ENCODE measurements around the gene CLPTM1. TPM values are rescaled to one million over a fixed set of nuclear protein-coding genes. Genes with fewer than 3 reads are reported as not detected.

The CLPTM1 gene
- total RNA-seq, 1 donor from 2014 or later = 40.7 TPM

GRCh38 chr19:45005787-45006186 is 50.6 kb downstream of the CLPTM1 start:
- no peak overlapping the region for H3K4me3 ChIP-seq (ENCODE audit: low read length in 3 of 3)
- no peak overlapping the region for H3K27ac ChIP-seq (ENCODE audit: low read depth, low read length)
- no peak overlapping the region for H3K9ac ChIP-seq (ENCODE audit: low read depth in 1 of 3, low read length in 3 of 3)
- no peaks in the 10 kb centered on the region for H3K9me3 ChIP-seq (ENCODE audit: control insufficient read depth in 3 of 3, low read length in 3 of 3)
- H3K27me3 ChIP-seq (ENCODE audit: control insufficient read depth in 3 of 3, insufficient read depth in 3 of 3, low read length in 3 of 3) = no peaks in the 10 kb centered on the region
- H3K4me1 ChIP-seq (ENCODE audit: control insufficient read depth in 3 of 3, insufficient read depth in 3 of 3, low read length in 3 of 3) = peaks cover 2 to 12% (median 6%) of the 10 kb centered on the region in 3 donors
- peaks cover 0 to 6% (median 0%) of the 10 kb centered on the region in 3 donors for H3K36me3 ChIP-seq (ENCODE audit: control insufficient read depth in 3 of 3, insufficient read depth in 3 of 3, low read length in 3 of 3)

GRCh38 chr19:45008552-45008951 is 53.4 kb downstream of the CLPTM1 start:
- Histone ChIP-seq H3K9me3 (ENCODE audit: control insufficient read depth in 3 of 3, low read length in 3 of 3) (no peaks in the 10 kb centered on the region), H3K4me1 (ENCODE audit: control insufficient read depth in 3 of 3, insufficient read depth in 3 of 3, low read length in 3 of 3) (no peaks in the 10 kb centered on the region), H3K9ac (ENCODE audit: low read depth in 1 of 3, low read length in 3 of 3) (no peak overlapping the region), H3K36me3 (ENCODE audit: control insufficient read depth in 3 of 3, insufficient read depth in 3 of 3, low read length in 3 of 3) (peaks cover 0 to 10% (median 0%) of the 10 kb centered on the region in 3 donors), H3K27ac (ENCODE audit: low read depth, low read length) (no peak overlapping the region), H3K4me3 (ENCODE audit: low read length in 3 of 3) (no peak overlapping the region), H3K27me3 (ENCODE audit: control insufficient read depth in 3 of 3, insufficient read depth in 3 of 3, low read length in 3 of 3) (no peaks in the 10 kb centered on the region)

GRCh38 chr19:45009625-45010255 is 54.6 kb downstream of the CLPTM1 start:
- Histone ChIP-seq H3K27ac (ENCODE audit: low read depth, low read length) (no peak overlapping the region), H3K9ac (ENCODE audit: low read depth in 1 of 3, low read length in 3 of 3) (no peak overlapping the region), H3K4me3 (ENCODE audit: low read length in 3 of 3) (no peak overlapping the region), H3K27me3 (ENCODE audit: control insufficient read depth in 3 of 3, insufficient read depth in 3 of 3, low read length in 3 of 3) (no peaks in the 10 kb centered on the region), H3K36me3 (ENCODE audit: control insufficient read depth in 3 of 3, insufficient read depth in 3 of 3, low read length in 3 of 3) (peaks cover 0 to 13% (median 3%) of the 10 kb centered on the region in 3 donors), H3K9me3 (ENCODE audit: control insufficient read depth in 3 of 3, low read length in 3 of 3) (no peaks in the 10 kb centered on the region), H3K4me1 (ENCODE audit: control insufficient read depth in 3 of 3, insufficient read depth in 3 of 3, low read length in 3 of 3) (no peaks in the 10 kb centered on the region)

GRCh38 chr19:45010306-45010705 is 55.1 kb downstream of the CLPTM1 start:
- Histone ChIP-seq H3K9ac (ENCODE audit: low read depth in 1 of 3, low read length in 3 of 3) (no peak overlapping the region), H3K9me3 (ENCODE audit: control insufficient read depth in 3 of 3, low read length in 3 of 3) (no peaks in the 10 kb centered on the region), H3K27me3 (ENCODE audit: control insufficient read depth in 3 of 3, insufficient read depth in 3 of 3, low read length in 3 of 3) (no peaks in the 10 kb centered on the region), H3K36me3 (ENCODE audit: control insufficient read depth in 3 of 3, insufficient read depth in 3 of 3, low read length in 3 of 3) (peaks cover 0 to 10% (median 7%) of the 10 kb centered on the region in 3 donors), H3K4me1 (ENCODE audit: control insufficient read depth in 3 of 3, insufficient read depth in 3 of 3, low read length in 3 of 3) (no peaks in the 10 kb centered on the region), H3K27ac (ENCODE audit: low read depth, low read length) (no peak overlapping the region), H3K4me3 (ENCODE audit: low read length in 3 of 3) (no peak overlapping the region)

- H3K27ac ChIP-seq (ENCODE audit: low read depth, low read length) = no peak overlapping the region
- H3K4me3 ChIP-seq (ENCODE audit: low read length in 3 of 3) = no peak overlapping the region
- no peaks in the 10 kb centered on the region for H3K4me1 ChIP-seq (ENCODE audit: control insufficient read depth in 3 of 3, insufficient read depth in 3 of 3, low read length in 3 of 3)
- H3K27me3 ChIP-seq (ENCODE audit: control insufficient read depth in 3 of 3, insufficient read depth in 3 of 3, low read length in 3 of 3) = no peaks in the 10 kb centered on the region
- peaks cover 0 to 10% (median 9%) of the 10 kb centered on the region in 3 donors for H3K36me3 ChIP-seq (ENCODE audit: control insufficient read depth in 3 of 3, insufficient read depth in 3 of 3, low read length in 3 of 3)
- H3K9ac ChIP-seq (ENCODE audit: low read depth in 1 of 3, low read length in 3 of 3) = no peak overlapping the region
- H3K9me3 ChIP-seq (ENCODE audit: control insufficient read depth in 3 of 3, low read length in 3 of 3) = no peaks in the 10 kb centered on the region
Observed at GRCh38 chr19:45011959-45012358, 56.8 kb downstream of the CLPTM1 start.

- Histone ChIP-seq H3K9me3 (ENCODE audit: control insufficient read depth in 3 of 3, low read length in 3 of 3) (no peaks in the 10 kb centered on the region), H3K4me1 (ENCODE audit: control insufficient read depth in 3 of 3, insufficient read depth in 3 of 3, low read length in 3 of 3) (no peaks in the 10 kb centered on the region), H3K36me3 (ENCODE audit: control insufficient read depth in 3 of 3, insufficient read depth in 3 of 3, low read length in 3 of 3) (peaks cover 3 to 10% (median 7%) of the 10 kb centered on the region in 3 donors), H3K27me3 (ENCODE audit: control insufficient read depth in 3 of 3, insufficient read depth in 3 of 3, low read length in 3 of 3) (no peaks in the 10 kb centered on the region), H3K4me3 (ENCODE audit: low read length in 3 of 3) (no peak overlapping the region), H3K27ac (ENCODE audit: low read depth, low read length) (no peak overlapping the region), H3K9ac (ENCODE audit: low read depth in 1 of 3, low read length in 3 of 3) (no peak overlapping the region)
Observed at GRCh38 chr19:45016388-45017314, 61.5 kb downstream of the CLPTM1 start.

- Histone ChIP-seq H3K4me3 (ENCODE audit: low read length in 3 of 3) (no peak overlapping the region), H3K36me3 (ENCODE audit: control insufficient read depth in 3 of 3, insufficient read depth in 3 of 3, low read length in 3 of 3) (peaks cover 0 to 7% (median 3%) of the 10 kb centered on the region in 3 donors), H3K9ac (ENCODE audit: low read depth in 1 of 3, low read length in 3 of 3) (no peak overlapping the region), H3K4me1 (ENCODE audit: control insufficient read depth in 3 of 3, insufficient read depth in 3 of 3, low read length in 3 of 3) (no peaks in the 10 kb centered on the region), H3K27ac (ENCODE audit: low read depth, low read length) (no peak overlapping the region), H3K27me3 (ENCODE audit: control insufficient read depth in 3 of 3, insufficient read depth in 3 of 3, low read length in 3 of 3) (no peaks in the 10 kb centered on the region), H3K9me3 (ENCODE audit: control insufficient read depth in 3 of 3, low read length in 3 of 3) (no peaks in the 10 kb centered on the region)
Observed at GRCh38 chr19:45019187-45019586, 64.0 kb downstream of the CLPTM1 start.

- Histone ChIP-seq H3K36me3 (ENCODE audit: control insufficient read depth in 3 of 3, insufficient read depth in 3 of 3, low read length in 3 of 3) (peaks cover 0 to 5% (median 3%) of the 10 kb centered on the region in 3 donors), H3K9ac (ENCODE audit: low read depth in 1 of 3, low read length in 3 of 3) (no peak overlapping the region), H3K27ac (ENCODE audit: low read depth, low read length) (no peak overlapping the region)
Observed at GRCh38 chr19:45020071-45020470, 64.9 kb downstream of the CLPTM1 start.

GRCh38 chr19:45021971-45022370 is 66.8 kb downstream of the CLPTM1 start:
- H3K27ac ChIP-seq (ENCODE audit: low read depth, low read length) = no peak overlapping the region
- H3K4me3 ChIP-seq (ENCODE audit: low read length in 3 of 3) = no peak overlapping the region
- H3K4me1 ChIP-seq (ENCODE audit: control insufficient read depth in 3 of 3, insufficient read depth in 3 of 3, low read length in 3 of 3) = no peaks in the 10 kb centered on the region
- H3K27me3 ChIP-seq (ENCODE audit: control insufficient read depth in 3 of 3, insufficient read depth in 3 of 3, low read length in 3 of 3) = no peaks in the 10 kb centered on the region
- H3K9ac ChIP-seq (ENCODE audit: low read depth in 1 of 3, low read length in 3 of 3) = no peak overlapping the region
- H3K36me3 ChIP-seq (ENCODE audit: control insufficient read depth in 3 of 3, insufficient read depth in 3 of 3, low read length in 3 of 3) = peaks cover 3 to 7% (median 4%) of the 10 kb centered on the region in 3 donors
- H3K9me3 ChIP-seq (ENCODE audit: control insufficient read depth in 3 of 3, low read length in 3 of 3) = no peaks in the 10 kb centered on the region

More at GRCh38 chr19:45020071-45020470, 64.9 kb downstream of the CLPTM1 start:
- Histone ChIP-seq H3K4me1 (ENCODE audit: control insufficient read depth in 3 of 3, insufficient read depth in 3 of 3, low read length in 3 of 3) (no peaks in the 10 kb centered on the region), H3K4me3 (ENCODE audit: low read length in 3 of 3) (no peak overlapping the region), H3K9me3 (ENCODE audit: control insufficient read depth in 3 of 3, low read length in 3 of 3) (no peaks in the 10 kb centered on the region), H3K27me3 (ENCODE audit: control insufficient read depth in 3 of 3, insufficient read depth in 3 of 3, low read length in 3 of 3) (no peaks in the 10 kb centered on the region)

GRCh38 chr19:45023048-45023447 is 67.9 kb downstream of the CLPTM1 start:
- Histone ChIP-seq H3K27me3 (ENCODE audit: control insufficient read depth in 3 of 3, insufficient read depth in 3 of 3, low read length in 3 of 3) (no peaks in the 10 kb centered on the region), H3K4me3 (ENCODE audit: low read length in 3 of 3) (no peak overlapping the region), H3K4me1 (ENCODE audit: control insufficient read depth in 3 of 3, insufficient read depth in 3 of 3, low read length in 3 of 3) (no peaks in the 10 kb centered on the region), H3K27ac (ENCODE audit: low read depth, low read length) (no peak overlapping the region), H3K36me3 (ENCODE audit: control insufficient read depth in 3 of 3, insufficient read depth in 3 of 3, low read length in 3 of 3) (peaks cover 3 to 7% (median 4%) of the 10 kb centered on the region in 3 donors), H3K9ac (ENCODE audit: low read depth in 1 of 3, low read length in 3 of 3) (no peak overlapping the region), H3K9me3 (ENCODE audit: control insufficient read depth in 3 of 3, low read length in 3 of 3) (no peaks in the 10 kb centered on the region)
